ENCODE data around the gene NPY.

DNA sequence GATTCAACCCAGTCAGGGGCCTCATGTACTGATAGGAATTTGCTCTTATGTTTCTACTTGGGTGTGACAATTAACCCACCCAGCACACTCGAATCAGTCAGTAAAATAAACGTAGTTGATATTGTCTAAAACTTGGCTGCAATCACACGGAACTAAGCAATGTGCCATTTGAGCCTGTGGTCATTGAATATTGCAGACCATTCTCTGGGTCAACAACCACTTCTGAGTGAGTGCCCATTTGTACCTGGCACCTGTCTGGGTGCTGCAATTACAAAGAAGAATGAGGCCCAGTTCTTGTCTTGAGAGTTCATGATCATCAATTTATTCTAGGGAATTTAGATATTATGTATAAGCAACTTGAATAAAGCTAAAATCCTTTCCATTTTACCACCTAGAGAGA lies 29.8 kb downstream of the NPY start:
- TF ChIP-seq, protein P1, sequence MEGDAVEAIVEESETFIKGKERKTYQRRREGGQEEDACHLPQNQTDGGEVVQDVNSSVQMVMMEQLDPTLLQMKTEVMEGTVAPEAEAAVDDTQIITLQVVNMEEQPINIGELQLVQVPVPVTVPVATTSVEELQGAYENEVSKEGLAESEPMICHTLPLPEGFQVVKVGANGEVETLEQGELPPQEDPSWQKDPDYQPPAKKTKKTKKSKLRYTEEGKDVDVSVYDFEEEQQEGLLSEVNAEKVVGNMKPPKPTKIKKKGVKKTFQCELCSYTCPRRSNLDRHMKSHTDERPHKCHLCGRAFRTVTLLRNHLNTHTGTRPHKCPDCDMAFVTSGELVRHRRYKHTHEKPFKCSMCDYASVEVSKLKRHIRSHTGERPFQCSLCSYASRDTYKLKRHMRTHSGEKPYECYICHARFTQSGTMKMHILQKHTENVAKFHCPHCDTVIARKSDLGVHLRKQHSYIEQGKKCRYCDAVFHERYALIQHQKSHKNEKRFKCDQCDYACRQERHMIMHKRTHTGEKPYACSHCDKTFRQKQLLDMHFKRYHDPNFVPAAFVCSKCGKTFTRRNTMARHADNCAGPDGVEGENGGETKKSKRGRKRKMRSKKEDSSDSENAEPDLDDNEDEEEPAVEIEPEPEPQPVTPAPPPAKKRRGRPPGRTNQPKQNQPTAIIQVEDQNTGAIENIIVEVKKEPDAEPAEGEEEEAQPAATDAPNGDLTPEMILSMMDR (IDR thresholded peaks at IDR 0.05) = no peak
- TF ChIP-seq POLR2AphosphoS5 (IDR thresholded peaks at IDR 0.05) = no peak

All from sigmoid colon (tissue), 4 donors.